ENCODE measurements around the gene FAF2. TPM values are rescaled to one million over a fixed set of nuclear protein-coding genes. Genes with fewer than 3 reads are reported as not detected.

FAF2 gene
- total RNA-seq, 2 donors from 2014 or later: 47.3 to 50.5 TPM

DNA sequence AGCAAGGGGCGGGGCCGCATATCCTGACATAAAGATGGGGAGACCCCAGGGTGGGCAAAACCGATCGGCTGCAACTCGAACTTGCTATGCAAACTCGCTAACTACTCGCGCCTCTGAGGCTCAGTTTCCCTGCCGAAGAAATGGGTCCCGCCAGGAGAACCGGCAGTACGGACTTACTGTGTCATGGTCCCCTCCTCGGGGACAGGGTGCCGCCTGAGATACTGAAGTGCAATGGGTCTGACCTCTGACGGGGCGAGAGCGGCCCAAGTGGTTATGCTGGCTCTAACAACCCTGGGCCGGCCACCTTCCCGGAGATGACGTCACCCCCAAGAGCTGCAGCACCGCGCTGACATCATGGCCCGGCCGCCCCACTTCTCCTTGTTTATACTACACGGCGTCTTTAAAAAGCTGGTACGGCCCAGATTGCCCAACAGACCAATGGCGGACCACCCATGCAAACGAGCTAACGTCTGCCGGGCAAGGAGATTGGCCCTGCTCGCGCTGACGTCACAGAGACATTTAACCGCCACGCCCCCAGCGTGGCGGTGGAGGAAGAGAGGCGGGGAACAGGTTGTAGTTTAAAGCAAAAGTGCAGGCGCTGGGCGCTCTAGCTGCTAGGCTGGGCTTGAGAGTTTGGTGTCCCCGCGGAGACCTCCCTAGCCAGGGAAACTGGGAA is 89.5 kb downstream of the FAF2 start:
- no peaks in the 10 kb centered on the region for H3K9me3 Mint-ChIP-seq
- peak overlapping the region; percentile 93 for H3K4me3 Mint-ChIP-seq
- H3K36me3 Mint-ChIP-seq: no peaks in the 10 kb centered on the region
- no peaks in the 10 kb centered on the region for H3K27me3 Mint-ChIP-seq
- H3K4me1 Mint-ChIP-seq (ENCODE audit: low read depth in 2 of 2): peaks cover 67 to 73% of the 10 kb centered on the region in 2 donors
- H3K27ac Mint-ChIP-seq: peak overlapping the region; percentile 95 to 99
- DNase-seq (ENCODE audit: low spot score) (peak; percentile 98), ATAC-seq (peak; percentile 85 to 90)

DNA sequence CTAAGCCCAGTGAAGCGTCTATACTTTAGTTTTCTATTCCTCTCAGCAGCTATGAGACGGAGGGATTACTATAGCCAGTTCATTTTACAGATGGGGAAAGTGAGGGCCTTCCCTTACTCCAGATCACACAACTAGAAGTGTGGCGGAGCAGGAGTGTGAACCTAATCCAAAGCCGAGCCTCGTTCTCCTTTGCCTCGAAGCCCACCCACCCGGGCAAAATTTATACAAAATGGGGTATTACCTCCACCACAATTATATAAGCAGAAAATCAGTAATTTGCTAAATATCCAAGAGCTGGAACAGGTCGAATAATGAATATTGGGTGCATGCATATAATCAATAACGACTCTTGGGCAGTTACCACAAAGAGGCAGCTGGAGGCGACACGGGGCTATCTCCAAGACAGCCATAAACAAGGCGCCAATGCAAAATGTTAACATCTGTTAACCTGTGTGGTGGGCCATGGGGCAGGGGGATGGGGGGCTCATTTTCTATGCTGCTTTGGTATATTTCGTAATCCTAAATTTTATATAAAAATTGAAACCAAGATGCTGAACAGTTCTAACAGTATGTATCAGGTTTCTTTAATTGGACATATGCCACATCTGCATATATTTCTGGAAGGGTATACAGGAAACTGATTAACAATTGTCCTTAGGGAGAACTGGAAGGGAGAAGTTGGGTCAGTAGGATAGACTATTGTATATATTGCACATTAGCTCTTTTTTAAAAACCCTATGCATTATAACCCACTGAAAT is 90.2 kb downstream of the FAF2 start:
- Mint-ChIP-seq H3K9me3 (no peaks in the 10 kb centered on the region), H3K4me1 (ENCODE audit: low read depth in 2 of 2) (peaks cover 63 to 68% of the 10 kb centered on the region in 2 donors), H3K27me3 (no peaks in the 10 kb centered on the region), H3K4me3 (peak overlapping the region; percentile 93), H3K36me3 (no peaks in the 10 kb centered on the region), H3K27ac (peak overlapping the region; percentile 95 to 99)
- DNase-seq (ENCODE audit: low spot score) (no peak), ATAC-seq (no peak)

DNA sequence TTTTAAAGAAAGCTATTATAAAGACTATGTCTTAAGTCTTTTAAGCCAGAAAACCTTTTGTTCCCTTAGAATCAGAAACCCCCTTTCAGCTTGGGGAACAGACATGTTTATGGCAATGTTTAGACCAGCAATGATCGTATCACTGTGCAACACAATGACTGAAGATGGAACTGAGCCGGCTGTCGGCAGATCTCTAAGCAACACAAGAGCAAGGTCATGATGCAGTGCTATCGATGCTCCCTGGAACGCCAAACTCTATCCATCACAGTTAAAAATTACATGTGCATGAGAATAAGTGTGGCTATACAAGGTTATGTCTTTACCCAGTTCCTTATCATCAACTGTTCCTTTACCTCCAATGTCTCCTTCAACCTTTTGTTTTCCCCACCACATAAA is 90.8 kb downstream of the FAF2 start:
- ATAC-seq: no peak
- peak overlapping the region; percentile 95 to 99 for H3K27ac Mint-ChIP-seq
- H3K9me3 Mint-ChIP-seq: no peaks in the 10 kb centered on the region
- peaks cover 57 to 62% of the 10 kb centered on the region in 2 donors for H3K4me1 Mint-ChIP-seq (ENCODE audit: low read depth in 2 of 2)
- no peak overlapping the region for H3K4me3 Mint-ChIP-seq
- DNase-seq (ENCODE audit: low spot score): no peak
- H3K27me3 Mint-ChIP-seq: no peaks in the 10 kb centered on the region
- H3K36me3 Mint-ChIP-seq: no peaks in the 10 kb centered on the region

DNA sequence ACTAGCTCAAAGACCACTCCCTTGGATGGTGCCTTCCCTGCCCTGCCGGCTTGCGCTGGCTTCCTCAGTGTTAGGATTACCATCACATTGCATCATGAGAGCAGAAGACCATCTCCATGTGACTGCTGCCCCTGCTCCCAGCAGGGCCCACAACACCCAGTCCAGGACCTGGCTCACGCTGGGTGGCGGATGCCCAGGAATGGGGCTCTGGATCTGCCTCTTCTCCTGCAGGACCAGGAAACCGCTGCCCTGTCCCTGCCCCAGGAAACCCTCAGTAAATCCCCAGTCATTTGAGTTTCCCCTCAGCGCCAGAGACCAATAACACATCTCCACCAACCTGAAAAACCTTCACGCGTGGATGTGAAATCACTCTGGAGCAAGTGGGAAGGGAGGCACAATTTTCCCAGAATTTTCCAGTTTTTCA is 92.3 kb downstream of the FAF2 start:
- Mint-ChIP-seq H3K9me3 (no peaks in the 10 kb centered on the region), H3K27ac (peak overlapping the region; percentile 91), H3K27me3 (no peaks in the 10 kb centered on the region), H3K36me3 (no peaks in the 10 kb centered on the region), H3K4me3 (peak overlapping the region; percentile 88), H3K4me1 (ENCODE audit: low read depth in 2 of 2) (peaks cover 47 to 53% of the 10 kb centered on the region in 2 donors)
- ATAC-seq: no peak
- DNase-seq (ENCODE audit: low spot score): no peak

DNA sequence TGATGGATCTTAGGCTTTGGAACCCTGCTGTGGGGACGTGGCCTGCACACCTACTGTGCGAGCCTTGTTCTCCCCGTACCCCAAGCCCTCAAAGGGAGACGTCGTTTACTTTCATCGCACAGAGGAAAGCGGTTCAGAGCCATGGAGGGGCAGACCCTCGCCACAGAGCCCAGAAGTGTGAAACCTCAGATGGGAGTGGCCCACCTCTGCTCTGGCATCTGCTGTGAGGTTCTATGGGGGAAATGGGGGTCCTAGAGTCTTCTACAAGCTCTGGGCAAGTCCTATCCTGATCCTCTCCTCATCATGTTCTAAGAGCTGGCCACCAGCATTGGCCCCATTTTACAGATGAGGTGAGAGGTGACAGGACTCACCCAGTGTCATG is 92.8 kb downstream of the FAF2 start:
- H3K4me3 Mint-ChIP-seq: peak overlapping the region; percentile 88
- H3K4me1 Mint-ChIP-seq (ENCODE audit: low read depth in 2 of 2): peaks cover 43 to 48% of the 10 kb centered on the region in 2 donors
- H3K36me3 Mint-ChIP-seq: no peaks in the 10 kb centered on the region
- no peaks in the 10 kb centered on the region for H3K9me3 Mint-ChIP-seq
- DNase-seq (ENCODE audit: low spot score) (no peak), ATAC-seq (no peak)
- H3K27me3 Mint-ChIP-seq: no peaks in the 10 kb centered on the region
- H3K27ac Mint-ChIP-seq: peak overlapping the region; percentile 91

DNA sequence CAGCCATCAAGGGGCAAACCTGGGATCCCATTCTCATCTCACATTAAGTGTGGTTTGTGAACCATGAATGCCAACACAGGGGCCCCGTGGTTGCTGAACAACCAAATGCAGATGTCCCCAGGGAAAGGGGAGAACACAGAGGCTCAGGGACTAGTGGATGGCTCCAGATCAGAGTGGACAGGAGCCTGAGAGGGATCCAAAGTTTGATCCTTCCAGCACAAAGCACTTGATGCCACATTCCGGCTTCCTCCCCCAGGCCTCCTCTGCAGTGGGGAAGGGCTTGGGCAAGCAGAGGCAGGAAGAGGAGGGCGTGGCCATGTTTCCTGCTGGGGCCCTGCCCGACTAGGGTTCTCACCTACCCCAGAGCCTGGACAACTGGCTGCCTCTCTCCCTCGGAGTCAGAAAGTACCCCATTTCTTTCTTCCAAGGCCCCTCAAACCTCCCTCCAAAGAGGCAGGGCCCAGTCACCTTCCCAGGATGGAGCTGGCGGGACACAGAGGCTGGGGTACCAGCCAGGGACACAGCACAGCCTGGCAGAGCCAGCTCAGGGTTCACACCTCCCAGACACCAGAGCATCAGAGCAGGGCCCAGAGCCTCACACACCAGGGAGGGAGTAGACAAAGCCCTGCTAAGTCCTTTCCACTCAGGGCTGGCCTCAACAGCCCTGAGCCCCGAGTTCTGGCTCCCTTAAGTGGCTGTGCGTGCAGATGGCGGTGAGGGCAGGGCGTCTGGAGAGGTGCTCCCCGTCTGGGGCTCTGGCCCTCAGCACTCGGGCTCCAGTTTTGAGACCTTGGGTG is 93.4 kb downstream of the FAF2 start:
- Mint-ChIP-seq H3K27me3 (no peaks in the 10 kb centered on the region), H3K9me3 (no peaks in the 10 kb centered on the region), H3K4me3 (peak overlapping the region; percentile 88), H3K36me3 (no peaks in the 10 kb centered on the region), H3K4me1 (ENCODE audit: low read depth in 2 of 2) (peaks cover 45 to 46% of the 10 kb centered on the region in 2 donors), H3K27ac (peak overlapping the region; percentile 91)
- DNase-seq (ENCODE audit: low spot score) (peak; percentile 82), ATAC-seq (no peak)

DNA sequence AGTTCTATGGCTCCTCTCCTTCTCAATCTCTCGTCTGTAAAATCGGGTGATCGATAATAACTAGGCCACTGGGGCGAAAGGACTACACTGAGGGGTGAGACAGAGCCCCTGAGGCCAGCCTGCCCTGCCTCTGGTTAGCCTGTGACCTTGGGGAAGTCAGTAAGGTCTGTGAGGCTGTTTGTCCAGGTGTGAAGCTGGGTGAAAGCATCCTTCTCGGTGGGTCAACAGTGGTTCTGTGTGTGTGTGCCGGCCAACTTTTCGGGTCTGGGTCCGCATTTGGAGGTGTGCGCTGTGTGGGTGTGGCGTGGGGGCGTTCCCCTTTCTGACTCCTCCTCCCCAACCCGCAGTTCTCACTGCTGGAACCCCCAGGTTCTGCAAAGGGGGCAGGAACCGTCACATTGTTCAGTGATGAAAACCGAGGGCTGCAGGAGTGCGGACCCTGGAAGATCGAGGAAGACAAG is 94.0 kb downstream of the FAF2 start:
- peak overlapping the region; percentile 91 for H3K27ac Mint-ChIP-seq
- ATAC-seq (no peak), DNase-seq (ENCODE audit: low spot score) (peak; percentile 60)
- H3K27me3 Mint-ChIP-seq: no peaks in the 10 kb centered on the region
- H3K36me3 Mint-ChIP-seq: no peaks in the 10 kb centered on the region
- H3K9me3 Mint-ChIP-seq: no peaks in the 10 kb centered on the region
- peak overlapping the region; percentile 88 for H3K4me3 Mint-ChIP-seq
- H3K4me1 Mint-ChIP-seq (ENCODE audit: low read depth in 2 of 2): peaks cover 45 to 46% of the 10 kb centered on the region in 2 donors

DNA sequence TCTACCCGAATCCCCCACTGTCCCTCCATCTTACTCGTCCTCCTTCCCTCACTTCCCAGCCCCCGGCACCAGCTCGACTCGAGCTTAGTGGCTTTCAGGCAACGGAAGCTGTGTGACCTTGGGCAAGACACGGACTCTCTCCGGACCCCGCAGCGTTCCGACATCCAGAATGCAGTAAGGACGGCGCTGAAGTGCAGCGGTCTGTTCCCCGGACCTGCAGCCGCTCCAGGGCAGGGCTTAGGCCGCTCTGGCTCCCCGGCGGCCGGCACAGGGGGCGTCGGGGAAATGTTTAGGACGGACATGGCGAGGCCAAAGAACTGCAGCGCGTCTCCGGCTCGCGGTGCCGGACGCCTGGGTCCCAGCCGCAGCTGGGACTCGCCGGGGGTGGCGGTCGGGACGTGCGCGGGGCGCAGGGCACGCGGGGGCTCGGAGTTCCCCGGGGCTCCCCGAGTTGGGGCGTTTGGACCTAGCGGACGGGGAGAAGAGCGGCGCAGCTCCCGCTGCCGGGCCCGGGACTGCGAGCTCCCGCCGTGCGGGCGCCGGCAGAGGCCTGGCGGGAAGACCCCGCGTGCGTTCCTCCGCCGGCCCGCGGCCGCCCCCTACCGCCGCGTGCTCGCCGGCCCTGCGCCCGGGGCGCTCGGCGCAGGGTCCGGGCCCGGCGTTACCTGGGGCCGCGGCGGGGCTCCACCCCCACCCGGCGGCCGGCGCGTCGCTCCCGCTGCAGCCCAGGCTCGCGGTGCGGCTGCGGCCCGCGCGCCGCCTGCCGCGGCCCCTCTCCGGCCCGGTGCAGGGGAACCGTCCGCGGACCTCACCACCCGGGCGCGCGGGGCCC is 94.6 kb downstream of the FAF2 start:
- no peaks in the 10 kb centered on the region for H3K9me3 Mint-ChIP-seq
- H3K27ac Mint-ChIP-seq: peak overlapping the region; percentile 91
- H3K4me1 Mint-ChIP-seq (ENCODE audit: low read depth in 2 of 2): peaks cover 50% of the 10 kb centered on the region in 2 donors
- peak overlapping the region; percentile 88 for H3K4me3 Mint-ChIP-seq
- H3K27me3 Mint-ChIP-seq: no peaks in the 10 kb centered on the region
- DNase-seq (ENCODE audit: low spot score) (peak; percentile 61), ATAC-seq (peak; percentile 71)
- no peaks in the 10 kb centered on the region for H3K36me3 Mint-ChIP-seq

DNA sequence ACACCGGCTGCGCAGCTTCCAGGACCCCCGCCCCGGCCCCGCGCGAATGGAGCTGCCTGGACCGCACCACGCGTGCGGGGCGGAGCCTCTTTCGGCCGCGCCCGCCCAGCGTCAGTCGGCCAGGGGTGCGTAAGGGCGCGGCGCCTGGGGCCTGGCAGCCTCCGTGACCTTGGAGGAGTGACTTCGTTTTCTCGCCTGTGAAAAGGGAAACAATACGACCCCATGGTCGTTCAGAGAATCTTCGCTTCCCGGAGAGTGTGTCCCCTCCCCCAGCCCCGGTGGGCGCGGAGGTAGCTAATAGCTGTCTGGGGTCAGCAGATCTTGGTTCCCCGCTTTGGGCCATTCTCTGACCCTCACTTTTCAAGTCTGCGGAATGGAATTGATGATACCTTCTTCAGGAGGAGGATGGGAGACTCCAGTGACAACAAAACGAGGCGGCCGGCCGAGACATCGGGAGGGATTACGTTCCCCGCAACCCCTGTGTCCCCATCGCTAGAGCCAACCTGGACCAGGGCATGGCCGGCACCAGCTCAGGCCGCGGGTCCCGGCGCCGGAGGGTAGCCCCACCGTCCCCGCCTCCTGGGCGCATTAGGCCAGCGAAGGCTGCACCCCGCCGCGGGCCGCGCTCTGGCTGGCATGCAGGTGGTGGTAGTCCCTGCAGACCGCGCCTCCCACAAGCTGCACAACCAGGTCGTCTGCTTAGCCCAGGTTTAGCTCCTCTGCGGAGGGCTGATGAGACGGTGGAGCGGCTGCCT is 95.4 kb downstream of the FAF2 start:
- H3K9me3 Mint-ChIP-seq: no peaks in the 10 kb centered on the region
- peak overlapping the region; percentile 50 to 84 for H3K27ac Mint-ChIP-seq
- peak; percentile 76 for DNase-seq (ENCODE audit: low spot score)
- ATAC-seq: peak; percentile 84 to 86
- no peaks in the 10 kb centered on the region for H3K27me3 Mint-ChIP-seq
- peak overlapping the region; percentile 92 for H3K4me3 Mint-ChIP-seq
- H3K36me3 Mint-ChIP-seq: no peaks in the 10 kb centered on the region
- H3K4me1 Mint-ChIP-seq (ENCODE audit: low read depth in 2 of 2): peaks cover 44 to 45% of the 10 kb centered on the region in 2 donors

DNA sequence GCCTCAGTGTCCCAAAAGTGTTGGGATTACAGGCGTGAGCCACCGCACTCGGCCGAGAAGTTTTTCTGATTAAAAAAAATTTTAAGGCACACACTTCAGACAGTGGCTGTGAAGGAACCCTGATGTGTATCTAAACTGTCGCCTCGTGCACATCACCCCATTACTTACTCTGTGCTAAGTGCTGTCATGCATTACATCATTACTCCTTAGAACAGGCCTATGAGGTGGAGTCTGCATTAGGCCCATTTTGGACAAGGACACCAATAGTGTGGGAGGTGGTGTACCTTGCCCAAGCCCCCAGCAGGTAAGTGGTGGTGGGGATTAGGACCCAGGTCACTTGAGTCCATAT is 97.2 kb downstream of the FAF2 start:
- Mint-ChIP-seq H3K27ac (no peak overlapping the region), H3K4me3 (peak overlapping the region; percentile 92), H3K4me1 (ENCODE audit: low read depth in 2 of 2) (peaks cover 34 to 38% of the 10 kb centered on the region in 2 donors), H3K27me3 (no peaks in the 10 kb centered on the region), H3K36me3 (no peaks in the 10 kb centered on the region), H3K9me3 (no peaks in the 10 kb centered on the region)
- ATAC-seq (no peak), DNase-seq (ENCODE audit: low spot score) (peak; percentile 22)

DNA sequence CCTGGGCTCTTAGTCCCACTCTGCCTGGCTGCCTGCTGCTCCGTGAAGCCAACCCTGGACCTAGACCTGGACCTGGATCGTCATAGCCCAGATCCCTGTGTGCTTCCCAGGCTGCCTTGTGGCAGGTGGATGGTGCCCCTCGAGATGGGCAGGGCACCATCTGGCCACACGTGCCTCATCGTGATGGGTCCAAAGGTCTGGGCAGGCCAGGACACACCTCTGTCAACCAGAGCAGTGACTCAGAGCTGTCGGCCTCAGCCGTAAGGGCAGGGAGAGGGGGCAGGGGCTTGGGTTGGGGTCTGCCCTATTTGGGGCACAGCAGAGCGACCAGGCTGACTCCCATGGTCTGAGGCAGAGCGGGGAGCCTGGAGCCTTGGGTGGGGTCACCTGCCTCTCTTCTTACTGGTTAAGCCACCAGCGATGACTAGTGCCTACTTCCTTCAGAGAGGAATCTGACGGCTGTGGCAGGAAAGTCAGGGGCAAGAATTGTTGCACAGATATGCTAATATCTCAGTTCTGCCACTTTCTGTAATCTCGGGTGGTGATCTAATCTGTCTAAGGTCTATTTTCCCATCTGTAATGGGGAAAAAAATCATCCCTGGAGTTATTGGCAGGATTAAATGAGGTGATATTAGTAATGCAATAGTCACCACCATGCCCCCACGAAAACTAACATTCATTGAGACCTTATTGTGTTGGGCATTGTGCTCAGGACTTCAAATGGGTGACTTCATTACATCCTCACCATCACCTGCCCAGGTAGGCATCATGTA is 97.7 kb downstream of the FAF2 start:
- Mint-ChIP-seq H3K27ac (no peak overlapping the region), H3K27me3 (no peaks in the 10 kb centered on the region), H3K9me3 (no peaks in the 10 kb centered on the region), H3K4me1 (ENCODE audit: low read depth in 2 of 2) (peaks cover 28 to 38% of the 10 kb centered on the region in 2 donors), H3K4me3 (no peak overlapping the region), H3K36me3 (no peaks in the 10 kb centered on the region)
- DNase-seq (ENCODE audit: low spot score): no peak
- no peak for ATAC-seq

DNA sequence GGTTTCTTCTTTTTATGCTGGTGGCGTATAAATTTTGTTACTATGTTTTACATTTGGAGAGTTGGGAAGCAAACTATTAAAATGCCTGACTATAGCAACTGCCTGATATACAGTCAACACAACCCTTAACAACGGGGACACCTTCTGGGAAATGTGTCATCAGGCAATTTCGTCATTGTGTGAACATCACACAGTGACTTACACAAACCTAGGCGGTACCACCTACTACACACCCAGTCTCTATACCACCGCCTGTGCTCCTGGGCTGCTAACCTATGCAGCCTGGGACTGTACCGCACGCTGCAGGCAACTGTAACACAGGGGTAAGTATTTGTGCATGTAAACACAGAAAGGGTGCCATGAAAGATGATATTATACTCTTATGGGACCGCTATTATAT is 99.6 kb downstream of the FAF2 start:
- peak overlapping the region; percentile 14 for H3K4me3 Mint-ChIP-seq

More for the DNA sequence above, 99.6 kb downstream of the FAF2 start:
- Mint-ChIP-seq H3K9me3 (no peaks in the 10 kb centered on the region), H3K36me3 (no peaks in the 10 kb centered on the region), H3K27me3 (no peaks in the 10 kb centered on the region), H3K27ac (peak overlapping the region; percentile 77 to 85), H3K4me1 (ENCODE audit: low read depth in 2 of 2) (peaks cover 11 to 23% of the 10 kb centered on the region in 2 donors)
- DNase-seq (ENCODE audit: low spot score): no peak
- peak; percentile 32 to 40 for ATAC-seq

Measured in natural killer cell treated with Interleukin-12 subunit alpha and Interleukin-12 subunit beta and Interleukin-15 and Interleukin-18, amount 100 ng/mL, for 72 hours (primary cell).